WTC11 (cell line): ENCODE measurements around the gene LHX2.

ENCODE experiments used
- ATF2 ChIP-seq: sonication (generic); formaldehyde crosslinking; IDR thresholded peaks from 2 replicates; pipeline ENCODE4 v1.8.1; 2022; ENCODE audit warnings: low read depth, missing genetic modification reagents, borderline replicate concordance
- ELF4 ChIP-seq: sonication (generic); formaldehyde crosslinking; IDR thresholded peaks from 2 replicates; pipeline ENCODE4 v1.8.1; 2022; ENCODE audit warnings: low read depth, mild to moderate bottlenecking, moderate library complexity, missing genetic modification reagents
- ESRRA ChIP-seq: sonication (generic); formaldehyde crosslinking; IDR thresholded peaks from 2 replicates; pipeline ENCODE4 v1.8.1; 2022; ENCODE audit warnings: mild to moderate bottlenecking, missing genetic modification reagents, borderline replicate concordance
- IRF1 ChIP-seq: sonication (generic); formaldehyde crosslinking; IDR thresholded peaks from 2 replicates; pipeline ENCODE4 v1.8.0; 2023; ENCODE audit warnings: missing genetic modification reagents
- MLX ChIP-seq: sonication (generic); formaldehyde crosslinking; IDR thresholded peaks from 2 replicates; pipeline ENCODE4 v1.8.1; 2023; ENCODE audit warnings: mild to moderate bottlenecking, missing genetic modification reagents, moderate library complexity
- MXD4 ChIP-seq: fragments of 250-450 bp; sonication (Bioruptor Pico); IDR thresholded peaks from 2 replicates; pipeline ENCODE4 v1.8.0; 2021; ENCODE audit warnings: mild to moderate bottlenecking, moderate library complexity, borderline replicate concordance
- ZNF121 ChIP-seq: sonication (generic); formaldehyde crosslinking; IDR thresholded peaks from 2 replicates; pipeline ENCODE4 v1.8.0; 2023; ENCODE audit warnings: missing genetic modification reagents
- ZNF138 ChIP-seq: sonication (generic); formaldehyde crosslinking; conservative IDR thresholded peaks from 2 replicates; pipeline ENCODE4 v1.8.1; 2022; ENCODE audit warnings: mild to moderate bottlenecking, moderate library complexity, missing genetic modification reagents
- TF ChIP-seq, protein P1 (sequence below): sonication (generic); formaldehyde crosslinking; IDR thresholded peaks from 2 replicates; pipeline ENCODE4 v1.8.0; 2022; ENCODE audit warnings: mild to moderate bottlenecking, missing genetic modification reagents
- TF ChIP-seq, protein P2 (sequence below): fragments of 200-600 bp; IDR thresholded peaks from 2 replicates; pipeline ENCODE4 v1.8.0; 2022; ENCODE audit warnings: antibody characterized with exemption
- TF ChIP-seq, protein P3 (sequence below): sonication (generic); formaldehyde crosslinking; IDR thresholded peaks from 2 replicates; pipeline ENCODE4 v1.8.1; 2023; ENCODE audit warnings: mild to moderate bottlenecking, moderate library complexity, missing genetic modification reagents

- TF ChIP-seq, protein P1, sequence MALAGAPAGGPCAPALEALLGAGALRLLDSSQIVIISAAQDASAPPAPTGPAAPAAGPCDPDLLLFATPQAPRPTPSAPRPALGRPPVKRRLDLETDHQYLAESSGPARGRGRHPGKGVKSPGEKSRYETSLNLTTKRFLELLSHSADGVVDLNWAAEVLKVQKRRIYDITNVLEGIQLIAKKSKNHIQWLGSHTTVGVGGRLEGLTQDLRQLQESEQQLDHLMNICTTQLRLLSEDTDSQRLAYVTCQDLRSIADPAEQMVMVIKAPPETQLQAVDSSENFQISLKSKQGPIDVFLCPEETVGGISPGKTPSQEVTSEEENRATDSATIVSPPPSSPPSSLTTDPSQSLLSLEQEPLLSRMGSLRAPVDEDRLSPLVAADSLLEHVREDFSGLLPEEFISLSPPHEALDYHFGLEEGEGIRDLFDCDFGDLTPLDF (CRISPR knock-in tag), result no peak
- TF ChIP-seq, protein P2, sequence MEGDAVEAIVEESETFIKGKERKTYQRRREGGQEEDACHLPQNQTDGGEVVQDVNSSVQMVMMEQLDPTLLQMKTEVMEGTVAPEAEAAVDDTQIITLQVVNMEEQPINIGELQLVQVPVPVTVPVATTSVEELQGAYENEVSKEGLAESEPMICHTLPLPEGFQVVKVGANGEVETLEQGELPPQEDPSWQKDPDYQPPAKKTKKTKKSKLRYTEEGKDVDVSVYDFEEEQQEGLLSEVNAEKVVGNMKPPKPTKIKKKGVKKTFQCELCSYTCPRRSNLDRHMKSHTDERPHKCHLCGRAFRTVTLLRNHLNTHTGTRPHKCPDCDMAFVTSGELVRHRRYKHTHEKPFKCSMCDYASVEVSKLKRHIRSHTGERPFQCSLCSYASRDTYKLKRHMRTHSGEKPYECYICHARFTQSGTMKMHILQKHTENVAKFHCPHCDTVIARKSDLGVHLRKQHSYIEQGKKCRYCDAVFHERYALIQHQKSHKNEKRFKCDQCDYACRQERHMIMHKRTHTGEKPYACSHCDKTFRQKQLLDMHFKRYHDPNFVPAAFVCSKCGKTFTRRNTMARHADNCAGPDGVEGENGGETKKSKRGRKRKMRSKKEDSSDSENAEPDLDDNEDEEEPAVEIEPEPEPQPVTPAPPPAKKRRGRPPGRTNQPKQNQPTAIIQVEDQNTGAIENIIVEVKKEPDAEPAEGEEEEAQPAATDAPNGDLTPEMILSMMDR, result no peak
- TF ChIP-seq ZNF138 (CRISPR knock-in tag) (no peak), ZNF121 (CRISPR knock-in tag) (peak; percentile 78), IRF1 (no peak), ATF2 (CRISPR knock-in tag) (no peak), ESRRA (no peak), MLX (CRISPR knock-in tag) (no peak), ELF4 (CRISPR knock-in tag) (no peak), MXD4 (no peak)
- TF ChIP-seq, protein P3, sequence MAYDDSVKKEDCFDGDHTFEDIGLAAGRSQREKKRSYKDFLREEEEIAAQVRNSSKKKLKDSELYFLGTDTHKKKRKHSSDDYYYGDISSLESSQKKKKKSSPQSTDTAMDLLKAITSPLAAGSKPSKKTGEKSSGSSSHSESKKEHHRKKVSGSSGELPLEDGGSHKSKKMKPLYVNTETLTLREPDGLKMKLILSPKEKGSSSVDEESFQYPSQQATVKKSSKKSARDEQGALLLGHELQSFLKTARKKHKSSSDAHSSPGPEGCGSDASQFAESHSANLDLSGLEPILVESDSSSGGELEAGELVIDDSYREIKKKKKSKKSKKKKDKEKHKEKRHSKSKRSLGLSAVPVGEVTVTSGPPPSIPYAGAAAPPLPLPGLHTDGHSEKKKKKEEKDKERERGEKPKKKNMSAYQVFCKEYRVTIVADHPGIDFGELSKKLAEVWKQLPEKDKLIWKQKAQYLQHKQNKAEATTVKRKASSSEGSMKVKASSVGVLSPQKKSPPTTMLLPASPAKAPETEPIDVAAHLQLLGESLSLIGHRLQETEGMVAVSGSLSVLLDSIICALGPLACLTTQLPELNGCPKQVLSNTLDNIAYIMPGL, result no peak
These were observed 3.3 kb upstream of the LHX2 start for GRCh38 chr9:124008303-124008693.
